Measurements from ENCODE around the gene STPG2.

GRCh38 chr4:97643179-97643578 lies 500.1 kb downstream of the STPG2 start:
- TF ChIP-seq POLR2AphosphoS5 (IDR thresholded peaks at IDR 0.05; ENCODE audit: insufficient read depth, low read depth, low read length) (no peak), CTCF (IDR thresholded peaks at IDR 0.05; ENCODE audit: extremely low read depth in 1 of 2, insufficient read depth in 1 of 2, low read depth in 1 of 2, low read length in 2 of 2) (no peak), EZH2 (IDR thresholded peaks at IDR 0.05; ENCODE audit: borderline replicate concordance, low read depth, low read length, severe bottlenecking) (no peak), JUN (IDR thresholded peaks at IDR 0.05; ENCODE audit: borderline replicate concordance, insufficient read depth, insufficient read length, low read depth) (peak; percentile 21)

All from endothelial cell of umbilical vein (primary cell).